Measurements from ENCODE around the gene TTLL9.

Gene TTLL9

DNA sequence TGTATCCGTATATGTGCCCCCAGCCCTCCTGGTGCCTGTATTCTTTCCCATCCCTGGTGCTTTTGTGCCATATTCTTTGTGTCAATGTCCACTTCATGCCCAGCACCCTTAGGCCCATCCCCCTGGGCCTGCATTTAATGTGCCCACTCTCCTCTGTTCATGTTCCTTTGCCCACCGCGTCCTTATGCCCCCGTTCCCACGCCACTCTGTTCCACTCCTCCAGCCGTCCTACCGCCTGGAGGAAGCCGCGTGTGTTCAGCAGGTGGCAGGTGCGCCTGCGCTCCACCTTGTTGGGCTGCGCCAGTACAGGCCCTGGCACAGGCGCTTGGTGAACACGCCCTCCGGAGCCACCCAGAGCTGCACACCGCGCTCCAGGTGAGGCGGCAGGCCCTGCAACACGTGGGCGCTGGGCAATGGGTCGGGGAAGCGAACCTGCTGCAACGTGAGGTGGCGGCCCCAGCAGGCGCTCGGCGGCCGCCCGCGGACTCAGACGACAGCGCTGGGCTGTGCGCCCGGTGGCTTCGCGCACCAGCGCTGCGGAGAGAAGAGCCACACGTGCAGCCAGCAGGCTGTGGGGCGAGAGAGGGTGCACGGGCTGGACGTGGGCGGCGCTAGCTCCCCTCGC, 21.0 kb upstream of the TTLL9 start:
- no peaks in the 10 kb centered on the region for H3K4me1 ChIP-seq (ENCODE audit: insufficient read depth, low read length)
- no peak overlapping the region for H3K9ac ChIP-seq (ENCODE audit: low read length)
- H3K4me3 ChIP-seq (ENCODE audit: low read depth in 1 of 2, low read length in 2 of 2) = no peak overlapping the region
- no peaks in the 10 kb centered on the region for H3K36me3 ChIP-seq (ENCODE audit: insufficient read depth, low read length)
- no peak overlapping the region for H3K27ac ChIP-seq (ENCODE audit: low read depth, low read length)
- peaks cover 0 to 19% of the 10 kb centered on the region in 2 donors for H3K27me3 ChIP-seq (ENCODE audit: control insufficient read depth in 1 of 2, insufficient read depth in 2 of 2, low read length in 2 of 2)
- no peaks in the 10 kb centered on the region for H3K9me3 ChIP-seq (ENCODE audit: low read length)

DNA sequence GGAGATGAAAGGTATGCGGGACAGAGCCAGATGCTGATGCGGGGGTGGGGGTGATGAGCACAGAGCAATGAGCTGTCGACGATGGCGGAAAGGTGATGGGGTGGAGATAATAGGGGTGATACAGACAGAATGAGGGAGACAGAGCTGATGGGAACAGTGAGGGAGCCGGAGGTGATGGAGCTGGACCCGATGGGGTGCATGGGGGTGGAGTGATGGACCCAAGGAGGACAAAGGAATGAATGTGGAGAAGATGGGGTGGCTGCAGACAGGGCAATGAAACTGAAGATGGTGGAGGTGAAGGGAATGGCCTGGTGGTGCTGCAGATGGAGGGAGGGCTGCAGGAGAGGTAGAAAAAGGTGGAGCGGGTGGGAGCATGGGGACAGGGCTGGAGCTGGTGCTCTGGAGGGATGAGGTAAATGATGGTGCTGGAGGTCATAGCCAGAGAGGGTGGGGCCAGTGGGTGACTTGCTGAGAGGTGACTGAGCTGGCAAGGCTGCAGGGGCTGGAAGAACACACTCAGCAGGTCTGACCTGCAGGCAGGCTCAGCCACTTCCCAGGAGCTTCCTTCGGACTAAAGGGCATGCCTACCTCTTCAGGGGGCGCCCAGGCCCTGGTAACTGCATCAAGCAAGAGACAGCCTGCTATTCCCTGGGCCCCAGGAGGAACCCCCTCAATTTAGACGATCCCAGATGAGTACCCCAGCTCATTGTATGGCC, 19.0 kb upstream of the TTLL9 start:
- H3K9me3 ChIP-seq (ENCODE audit: low read length) = no peaks in the 10 kb centered on the region
- H3K27ac ChIP-seq (ENCODE audit: low read depth, low read length) = no peak overlapping the region
- H3K9ac ChIP-seq (ENCODE audit: low read length) = no peak overlapping the region
- no peak overlapping the region for H3K4me3 ChIP-seq (ENCODE audit: low read depth in 1 of 2, low read length in 2 of 2)
- H3K4me1 ChIP-seq (ENCODE audit: insufficient read depth, low read length) = no peaks in the 10 kb centered on the region
- H3K27me3 ChIP-seq (ENCODE audit: control insufficient read depth in 1 of 2, insufficient read depth in 2 of 2, low read length in 2 of 2) = peaks cover 0 to 21% of the 10 kb centered on the region in 2 donors
- no peaks in the 10 kb centered on the region for H3K36me3 ChIP-seq (ENCODE audit: insufficient read depth, low read length)

DNA sequence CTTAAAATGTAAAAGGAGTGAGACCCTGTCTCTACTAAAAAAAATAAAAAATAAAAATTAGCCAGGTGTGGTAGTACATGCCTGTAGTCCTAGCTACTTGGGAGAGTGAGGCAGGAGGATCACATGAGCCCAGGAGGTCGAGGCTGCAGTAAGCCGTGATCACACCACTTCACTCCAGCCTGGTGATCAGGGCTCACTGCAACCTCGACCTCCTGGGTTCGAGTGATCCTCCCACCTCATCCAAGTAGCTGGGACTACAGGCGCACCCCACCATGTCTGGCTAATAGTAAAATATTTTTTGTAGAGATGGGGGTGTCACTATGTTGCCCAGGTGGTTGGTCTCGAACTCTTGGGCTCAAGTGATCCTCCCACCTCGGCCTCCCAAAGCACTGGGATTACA, 17.0 kb upstream of the TTLL9 start:
- no peak overlapping the region for H3K27ac ChIP-seq (ENCODE audit: low read depth, low read length)
- no peaks in the 10 kb centered on the region for H3K9me3 ChIP-seq (ENCODE audit: low read length)
- H3K4me3 ChIP-seq (ENCODE audit: low read depth in 1 of 2, low read length in 2 of 2) = no peak overlapping the region
- no peaks in the 10 kb centered on the region for H3K36me3 ChIP-seq (ENCODE audit: insufficient read depth, low read length)
- H3K4me1 ChIP-seq (ENCODE audit: insufficient read depth, low read length) = no peaks in the 10 kb centered on the region
- H3K27me3 ChIP-seq (ENCODE audit: control insufficient read depth in 1 of 2, insufficient read depth in 2 of 2, low read length in 2 of 2) = peaks cover 1 to 33% of the 10 kb centered on the region in 2 donors
- no peak overlapping the region for H3K9ac ChIP-seq (ENCODE audit: low read length)

DNA sequence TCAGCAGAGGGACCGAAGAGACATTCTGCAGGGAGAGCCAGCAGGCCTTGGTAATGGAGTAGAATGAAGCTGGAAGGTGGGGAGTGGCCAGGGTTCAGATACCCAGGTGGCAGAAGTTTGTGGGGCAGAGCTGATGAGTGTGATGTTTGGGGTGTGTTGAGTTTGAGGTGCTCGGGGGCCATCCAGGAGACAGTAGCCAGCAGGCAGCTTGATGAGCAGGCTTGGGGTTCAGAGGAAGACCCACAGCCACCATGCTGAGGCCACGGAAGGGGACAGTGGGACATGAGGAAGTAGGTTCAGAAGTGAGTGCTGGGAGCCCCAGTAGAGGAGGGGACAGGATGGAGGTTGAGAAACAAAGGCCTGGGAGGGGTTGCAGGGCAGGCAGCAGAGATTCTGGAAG, 13.9 kb upstream of the TTLL9 start:
- Histone ChIP-seq H3K27ac (ENCODE audit: low read depth, low read length) (no peak overlapping the region), H3K4me3 (ENCODE audit: low read depth in 1 of 2, low read length in 2 of 2) (no peak overlapping the region), H3K36me3 (ENCODE audit: insufficient read depth, low read length) (no peaks in the 10 kb centered on the region), H3K9me3 (ENCODE audit: low read length) (no peaks in the 10 kb centered on the region), H3K9ac (ENCODE audit: low read length) (no peak overlapping the region), H3K27me3 (ENCODE audit: control insufficient read depth in 1 of 2, insufficient read depth in 2 of 2, low read length in 2 of 2) (peaks cover 25 to 45% of the 10 kb centered on the region in 2 donors), H3K4me1 (ENCODE audit: insufficient read depth, low read length) (peaks cover 10% of the 10 kb centered on the region)

DNA sequence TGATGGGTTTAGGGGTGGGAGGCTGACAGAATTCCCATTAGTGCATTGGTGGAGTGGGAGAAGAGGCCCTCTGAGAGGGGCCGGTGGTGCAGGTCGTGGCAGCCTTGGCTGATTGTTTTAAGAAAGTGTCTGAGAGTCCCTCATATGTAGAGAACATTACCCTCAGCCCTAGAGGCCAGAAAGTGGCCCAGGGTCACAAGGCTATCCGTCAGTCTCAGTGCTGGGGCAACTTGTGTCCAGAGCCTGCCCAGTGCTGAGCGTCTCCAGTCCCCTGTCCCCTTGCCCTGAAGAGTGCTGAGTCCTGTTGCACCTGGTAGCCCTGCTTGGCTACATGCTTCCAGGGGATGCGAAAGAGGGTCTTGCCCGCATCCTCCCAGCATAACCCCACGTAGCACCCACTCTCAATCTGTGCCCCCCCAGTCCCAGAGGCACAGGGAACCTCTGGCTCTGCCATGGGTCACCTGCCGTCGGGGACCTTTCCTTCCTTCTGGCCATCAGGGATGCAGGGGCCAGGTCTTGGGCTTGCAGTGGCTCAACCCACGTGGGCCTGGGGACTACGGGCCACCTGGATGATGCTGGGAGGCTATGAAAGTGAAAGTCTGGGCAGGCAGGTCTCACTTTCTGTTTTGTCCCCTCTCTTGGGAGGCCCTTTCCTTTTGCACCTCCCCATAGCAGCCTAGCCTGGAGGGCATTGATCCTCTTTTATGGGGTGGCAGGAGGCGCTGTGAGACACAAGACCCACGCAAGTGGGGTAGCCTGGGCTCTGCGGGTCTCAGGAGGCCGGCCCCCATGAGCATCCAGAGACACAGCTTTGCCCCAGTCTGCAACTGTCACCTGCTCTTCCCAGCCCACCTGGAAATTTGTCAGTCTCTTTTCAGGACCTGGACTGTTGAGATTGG, 12.3 kb upstream of the TTLL9 start:
- Histone ChIP-seq H3K4me3 (ENCODE audit: low read depth in 1 of 2, low read length in 2 of 2) (no peak overlapping the region), H3K36me3 (ENCODE audit: insufficient read depth, low read length) (no peaks in the 10 kb centered on the region), H3K27me3 (ENCODE audit: control insufficient read depth in 1 of 2, insufficient read depth in 2 of 2, low read length in 2 of 2) (peaks cover 25 to 50% of the 10 kb centered on the region in 2 donors), H3K27ac (ENCODE audit: low read depth, low read length) (no peak overlapping the region), H3K9me3 (ENCODE audit: low read length) (no peaks in the 10 kb centered on the region), H3K4me1 (ENCODE audit: insufficient read depth, low read length) (peaks cover 10% of the 10 kb centered on the region), H3K9ac (ENCODE audit: low read length) (no peak overlapping the region)

DNA sequence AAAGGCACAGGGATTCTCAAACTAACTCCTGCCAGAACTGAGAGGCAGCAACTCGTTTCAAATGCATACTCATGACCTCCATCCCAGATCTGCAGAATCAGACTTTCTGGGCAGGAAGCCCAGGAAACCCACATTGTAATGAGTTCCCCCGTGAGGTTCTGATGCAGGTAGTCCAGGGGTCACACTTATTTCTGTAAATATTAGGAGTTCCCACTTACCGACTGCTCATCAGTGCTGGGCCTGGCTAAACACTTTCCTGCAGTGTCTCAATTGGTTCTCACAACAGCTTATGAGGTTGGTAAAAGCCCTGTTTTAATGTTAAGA, 11.7 kb upstream of the TTLL9 start:
- Histone ChIP-seq H3K27me3 (ENCODE audit: control insufficient read depth in 1 of 2, insufficient read depth in 2 of 2, low read length in 2 of 2) (peaks cover 25 to 50% of the 10 kb centered on the region in 2 donors), H3K4me3 (ENCODE audit: low read depth in 1 of 2, low read length in 2 of 2) (no peak overlapping the region), H3K36me3 (ENCODE audit: insufficient read depth, low read length) (no peaks in the 10 kb centered on the region), H3K9ac (ENCODE audit: low read length) (no peak overlapping the region), H3K4me1 (ENCODE audit: insufficient read depth, low read length) (peaks cover 10% of the 10 kb centered on the region), H3K9me3 (ENCODE audit: low read length) (no peaks in the 10 kb centered on the region), H3K27ac (ENCODE audit: low read depth, low read length) (no peak overlapping the region)

DNA sequence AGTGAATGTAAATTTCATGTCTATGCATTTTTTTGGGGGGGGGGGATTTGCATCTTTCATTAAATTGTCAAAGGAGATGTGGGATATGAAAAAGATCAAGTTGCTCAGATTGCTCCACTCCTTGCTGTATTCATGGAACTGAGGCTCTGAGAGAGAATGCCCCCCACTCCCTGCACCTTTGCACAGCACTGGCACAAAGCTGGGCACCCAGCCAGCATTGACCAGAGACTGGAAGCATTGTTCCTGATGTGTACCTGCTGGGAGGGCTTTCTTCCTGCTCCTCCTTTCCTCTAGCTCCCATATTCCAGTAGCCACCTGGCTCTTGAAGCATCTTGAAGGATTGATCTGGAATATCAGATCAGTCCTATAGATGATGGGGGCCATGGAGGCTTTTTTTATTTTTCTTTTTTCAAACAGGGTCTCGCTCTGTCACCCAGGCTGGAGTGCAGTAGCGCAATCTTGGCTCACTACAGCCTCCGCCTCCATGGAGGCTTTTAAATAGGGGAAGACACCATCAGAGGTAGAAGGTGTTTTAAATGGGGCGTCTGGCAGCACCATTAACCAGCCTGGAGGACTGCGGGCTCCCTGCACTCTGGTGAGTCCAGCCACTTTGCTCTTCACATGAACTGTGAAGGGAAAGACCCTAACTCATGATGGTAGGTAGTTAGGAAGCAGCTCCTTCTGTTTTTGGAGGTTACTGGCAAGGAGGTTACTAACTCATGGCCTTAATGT, 11.0 kb upstream of the TTLL9 start:
- no peak overlapping the region for H3K9ac ChIP-seq (ENCODE audit: low read length)
- H3K27ac ChIP-seq (ENCODE audit: low read depth, low read length) = no peak overlapping the region
- H3K36me3 ChIP-seq (ENCODE audit: insufficient read depth, low read length) = no peaks in the 10 kb centered on the region
- peaks cover 25 to 48% of the 10 kb centered on the region in 2 donors for H3K27me3 ChIP-seq (ENCODE audit: control insufficient read depth in 1 of 2, insufficient read depth in 2 of 2, low read length in 2 of 2)
- peaks cover 10% of the 10 kb centered on the region for H3K4me1 ChIP-seq (ENCODE audit: insufficient read depth, low read length)
- H3K9me3 ChIP-seq (ENCODE audit: low read length) = no peaks in the 10 kb centered on the region
- no peak overlapping the region for H3K4me3 ChIP-seq (ENCODE audit: low read depth in 1 of 2, low read length in 2 of 2)

DNA sequence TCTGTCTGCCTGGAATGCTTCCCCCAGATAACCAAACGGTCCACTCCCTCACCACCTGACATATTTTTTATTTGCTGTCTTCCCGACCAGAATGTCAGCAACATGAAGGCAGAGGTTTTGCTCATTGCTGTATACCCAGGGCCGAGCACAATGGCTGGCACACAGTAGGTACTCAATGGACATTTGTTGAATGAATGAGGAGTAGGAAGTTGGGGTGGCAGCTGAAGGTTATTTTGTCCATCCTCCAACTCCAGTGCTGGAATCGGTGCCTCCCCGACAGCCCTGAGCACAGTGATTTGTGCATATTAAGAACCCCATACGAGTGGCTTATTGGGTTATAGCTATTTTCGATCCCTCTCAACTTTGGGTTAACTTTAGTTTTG, 10.4 kb upstream of the TTLL9 start:
- Histone ChIP-seq H3K4me1 (ENCODE audit: insufficient read depth, low read length) (peaks cover 10% of the 10 kb centered on the region), H3K27ac (ENCODE audit: low read depth, low read length) (no peak overlapping the region), H3K27me3 (ENCODE audit: control insufficient read depth in 1 of 2, insufficient read depth in 2 of 2, low read length in 2 of 2) (peaks cover 25 to 46% of the 10 kb centered on the region in 2 donors), H3K9me3 (ENCODE audit: low read length) (no peaks in the 10 kb centered on the region), H3K9ac (ENCODE audit: low read length) (no peak overlapping the region), H3K36me3 (ENCODE audit: insufficient read depth, low read length) (no peaks in the 10 kb centered on the region), H3K4me3 (ENCODE audit: low read depth in 1 of 2, low read length in 2 of 2) (no peak overlapping the region)

DNA sequence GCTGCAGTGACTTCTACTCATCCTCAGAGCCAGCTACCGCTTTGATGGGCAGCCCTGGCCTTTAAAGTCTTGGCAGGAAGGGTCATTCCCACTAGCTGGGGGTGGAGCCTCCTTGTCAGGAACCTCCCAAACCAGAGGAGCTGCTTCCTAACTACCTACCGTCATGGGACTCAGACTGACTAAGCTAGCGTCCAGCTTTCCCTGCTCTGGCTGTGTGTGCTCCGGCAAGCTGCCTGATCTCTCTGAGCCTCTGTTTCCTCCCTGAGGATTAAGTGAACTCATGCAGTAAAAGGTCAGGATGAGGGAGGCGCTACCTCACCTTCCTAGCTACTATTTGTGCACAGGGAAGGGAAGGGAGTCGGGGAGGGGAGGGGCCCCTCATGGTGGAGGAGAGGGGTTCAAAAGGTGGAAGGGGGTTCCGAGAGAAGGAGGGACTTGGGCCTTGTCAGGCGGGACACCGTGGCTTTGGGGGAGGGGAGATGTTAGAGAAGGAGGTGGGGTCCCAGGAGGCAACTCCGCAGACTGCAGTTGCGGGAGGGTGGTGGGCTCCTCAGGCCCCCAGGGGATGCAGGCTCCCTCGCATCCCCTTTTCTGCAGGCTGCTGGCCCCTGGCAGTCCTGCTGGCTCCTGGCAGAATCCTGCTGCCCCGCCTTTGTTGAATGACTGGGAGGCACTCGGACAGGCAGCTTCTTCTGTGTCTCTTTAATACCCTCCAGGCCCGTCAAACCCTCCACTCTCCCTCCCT, 9.9 kb upstream of the TTLL9 start:
- Histone ChIP-seq H3K4me3 (ENCODE audit: low read depth in 1 of 2, low read length in 2 of 2) (peak overlapping the region; percentile 35 to 47), H3K9ac (ENCODE audit: low read length) (no peak overlapping the region)

DNA sequence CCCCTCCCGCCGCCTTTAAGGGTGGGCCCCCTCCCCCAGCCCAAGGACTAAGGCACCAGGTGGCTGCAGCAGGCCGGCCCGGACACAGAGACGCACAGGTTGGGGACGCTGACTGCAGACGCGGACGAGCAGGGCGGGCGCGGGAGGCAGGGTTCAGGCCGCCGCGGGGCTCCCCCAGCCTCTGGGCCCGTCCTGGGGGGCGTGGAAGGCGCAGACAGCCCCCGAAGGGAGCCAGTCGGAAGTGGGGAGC, 9.4 kb upstream of the TTLL9 start:
- H3K9ac ChIP-seq (ENCODE audit: low read length) = no peak overlapping the region
- H3K9me3 ChIP-seq (ENCODE audit: low read length) = no peaks in the 10 kb centered on the region
- H3K4me1 ChIP-seq (ENCODE audit: insufficient read depth, low read length) = peaks cover 10% of the 10 kb centered on the region
- peaks cover 25 to 46% of the 10 kb centered on the region in 2 donors for H3K27me3 ChIP-seq (ENCODE audit: control insufficient read depth in 1 of 2, insufficient read depth in 2 of 2, low read length in 2 of 2)
- H3K27ac ChIP-seq (ENCODE audit: low read depth, low read length) = no peak overlapping the region
- H3K36me3 ChIP-seq (ENCODE audit: insufficient read depth, low read length) = no peaks in the 10 kb centered on the region
- H3K4me3 ChIP-seq (ENCODE audit: low read depth in 1 of 2, low read length in 2 of 2) = peak overlapping the region; percentile 35 to 47

More for the DNA sequence above, 9.9 kb upstream of the TTLL9 start:
- Histone ChIP-seq H3K4me1 (ENCODE audit: insufficient read depth, low read length) (peaks cover 10% of the 10 kb centered on the region), H3K27me3 (ENCODE audit: control insufficient read depth in 1 of 2, insufficient read depth in 2 of 2, low read length in 2 of 2) (peaks cover 25 to 46% of the 10 kb centered on the region in 2 donors), H3K9me3 (ENCODE audit: low read length) (no peaks in the 10 kb centered on the region), H3K36me3 (ENCODE audit: insufficient read depth, low read length) (no peaks in the 10 kb centered on the region), H3K27ac (ENCODE audit: low read depth, low read length) (no peak overlapping the region)

Data from muscle layer of colon (tissue), 2 donors.